ENCODE results near the gene LRRC3.
"Not testable (repeated sequence)": the region's sequence is repeated elsewhere in the genome, so short reads cannot be mapped to it uniquely, and the experiment has no call there.

Gene LRRC3

GRCh38 chr21:44490405-44490804 is 35.1 kb downstream of the LRRC3 start:
- peak in 2 of 10 donors; percentile 24 to 39 for DNase-seq
- intact Hi-C loops (cut with DNase I) = no loop called here

- intact Hi-C loops (cut with DNase I) = no loop called here
- DNase-seq = peak in 2 of 10 donors; percentile 28 to 30
Measured at GRCh38 chr21:44490816-44491215, 35.5 kb downstream of the LRRC3 start.

- DNase-seq = peak in 1 of 10 donors; percentile 17
- intact Hi-C loops (cut with DNase I) = no loop called here
Measured at GRCh38 chr21:44492567-44493385, 37.5 kb downstream of the LRRC3 start.

- DNase-seq = peak in 3 of 10 donors; percentile 21 to 60 (median 33)
- intact Hi-C loops (cut with DNase I) = no loop called here
Measured at GRCh38 chr21:44494418-44494817, 39.1 kb downstream of the LRRC3 start.

- intact Hi-C loops (cut with DNase I) = no loop called here
- DNase-seq = peak in 3 of 10 donors; percentile 24 to 51 (median 48)
Measured at GRCh38 chr21:44494956-44495355, 39.6 kb downstream of the LRRC3 start.

- intact Hi-C loops (cut with DNase I) = no loop called here
- peak in 3 of 10 donors; percentile 50 to 58 (median 57) for DNase-seq
Measured at GRCh38 chr21:44495611-44496563, 40.6 kb downstream of the LRRC3 start.

- intact Hi-C loops (cut with DNase I) = no loop called here
- peak in 4 of 10 donors; percentile 26 to 92 (median 60) for DNase-seq
Measured at GRCh38 chr21:44496564-44497550, 41.5 kb downstream of the LRRC3 start.

GRCh38 chr21:44497703-44498126 is 42.4 kb downstream of the LRRC3 start:
- peak in 2 of 10 donors; percentile 27 to 59 for DNase-seq

GRCh38 chr21:44498280-44499210 is 43.2 kb downstream of the LRRC3 start:
- peak in 3 of 10 donors; percentile 21 to 68 (median 62) for DNase-seq
- intact Hi-C loops (cut with DNase I) = no loop called here

More at GRCh38 chr21:44497703-44498126, 42.4 kb downstream of the LRRC3 start:
- intact Hi-C loops (cut with DNase I) = no loop called here

- intact Hi-C loops (cut with DNase I) = no loop called here
- DNase-seq = peak in 3 of 10 donors; percentile 47 to 63 (median 53)
Measured at GRCh38 chr21:44499211-44499560, 43.9 kb downstream of the LRRC3 start.

GRCh38 chr21:44499631-44500030 is 44.3 kb downstream of the LRRC3 start:
- intact Hi-C loops (cut with DNase I) = no loop called here
- DNase-seq = peak in 3 of 10 donors; percentile 50 to 72 (median 62)

GRCh38 chr21:44500111-44500510 is 44.8 kb downstream of the LRRC3 start:
- DNase-seq = peak in 3 of 10 donors; percentile 41 to 65 (median 64)
- intact Hi-C loops (cut with DNase I) = no loop called here

GRCh38 chr21:44502171-44502958 is 47.1 kb downstream of the LRRC3 start:
- intact Hi-C loops (cut with DNase I) = no loop called here
- DNase-seq = peak in 4 of 10 donors; percentile 20 to 68 (median 44)

- DNase-seq = peak in 3 of 10 donors; percentile 4 to 74 (median 51)
- intact Hi-C loops (cut with DNase I) = not testable (repeated sequence)
Measured at GRCh38 chr21:44503006-44503889, 47.9 kb downstream of the LRRC3 start.

GRCh38 chr21:44503901-44504399 is 48.6 kb downstream of the LRRC3 start:
- peak in 4 of 10 donors; percentile 8 to 71 (median 64) for DNase-seq
- intact Hi-C loops (cut with DNase I) = no loop called here

GRCh38 chr21:44505673-44506278 is 50.5 kb downstream of the LRRC3 start:
- DNase-seq = peak in 4 of 10 donors; percentile 19 to 58 (median 34)

More at GRCh38 chr21:44505673-44506278, 50.5 kb downstream of the LRRC3 start:
- intact Hi-C loops (cut with DNase I) = no loop called here

All from posterior cingulate gyrus (tissue), 11 donors.